PC-9 (cell line): ENCODE data around the gene TMEM240.

Experiments used
- EZH2 ChIP-seq: fragments of 200-600 bp; sonication (generic); IDR thresholded peaks from 2 replicates; pipeline ENCODE4 v1.8.0; 2017; ENCODE audit warnings: antibody characterized with exemption, low read depth
- TF ChIP-seq, protein P1 (sequence below): fragments of 200-600 bp; sonication (generic); conservative IDR thresholded peaks from 2 replicates; pipeline ENCODE4 v1.6.1; 2017; ENCODE audit warnings: mixed run types, antibody characterized with exemption, mild to moderate bottlenecking, moderate library complexity

DNA sequence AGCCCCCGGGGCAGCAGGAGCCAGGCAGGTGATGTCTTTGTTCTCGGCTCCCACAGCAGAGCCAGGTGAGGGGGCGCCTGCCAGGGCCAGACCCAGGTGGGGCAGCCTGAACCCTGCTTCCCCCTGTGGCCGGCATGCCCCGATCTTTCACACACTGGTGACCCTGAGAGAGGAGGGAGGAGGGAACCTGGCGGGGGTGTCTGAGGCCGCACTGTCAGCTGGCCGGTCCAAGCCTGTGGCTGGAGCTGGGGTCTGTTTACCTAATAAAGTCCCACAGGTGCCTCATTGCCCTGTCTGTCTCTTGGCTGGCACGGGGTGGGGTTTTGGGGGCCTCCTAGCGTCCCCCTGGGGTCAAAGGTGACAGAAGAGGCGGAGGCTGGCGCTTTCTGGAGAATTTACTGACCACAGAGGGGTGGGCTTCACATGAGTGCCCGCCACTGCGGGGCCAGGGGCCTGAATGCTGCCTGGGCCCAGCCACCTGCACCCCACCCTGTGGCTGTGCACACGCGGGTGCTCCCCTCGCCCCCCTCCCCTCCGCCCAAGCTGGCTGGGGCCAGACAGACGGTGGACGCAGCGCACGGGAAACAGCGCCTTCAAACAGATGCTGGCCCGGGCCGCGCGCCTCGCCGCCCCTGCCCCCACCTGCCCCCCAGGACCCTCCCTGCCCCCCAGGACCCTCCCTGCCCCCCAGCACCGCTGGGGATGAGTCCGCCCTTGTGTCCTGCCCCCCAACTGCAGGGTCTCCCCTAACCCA is 5.8 kb downstream of the TMEM240 start:
- TF ChIP-seq, protein P1, sequence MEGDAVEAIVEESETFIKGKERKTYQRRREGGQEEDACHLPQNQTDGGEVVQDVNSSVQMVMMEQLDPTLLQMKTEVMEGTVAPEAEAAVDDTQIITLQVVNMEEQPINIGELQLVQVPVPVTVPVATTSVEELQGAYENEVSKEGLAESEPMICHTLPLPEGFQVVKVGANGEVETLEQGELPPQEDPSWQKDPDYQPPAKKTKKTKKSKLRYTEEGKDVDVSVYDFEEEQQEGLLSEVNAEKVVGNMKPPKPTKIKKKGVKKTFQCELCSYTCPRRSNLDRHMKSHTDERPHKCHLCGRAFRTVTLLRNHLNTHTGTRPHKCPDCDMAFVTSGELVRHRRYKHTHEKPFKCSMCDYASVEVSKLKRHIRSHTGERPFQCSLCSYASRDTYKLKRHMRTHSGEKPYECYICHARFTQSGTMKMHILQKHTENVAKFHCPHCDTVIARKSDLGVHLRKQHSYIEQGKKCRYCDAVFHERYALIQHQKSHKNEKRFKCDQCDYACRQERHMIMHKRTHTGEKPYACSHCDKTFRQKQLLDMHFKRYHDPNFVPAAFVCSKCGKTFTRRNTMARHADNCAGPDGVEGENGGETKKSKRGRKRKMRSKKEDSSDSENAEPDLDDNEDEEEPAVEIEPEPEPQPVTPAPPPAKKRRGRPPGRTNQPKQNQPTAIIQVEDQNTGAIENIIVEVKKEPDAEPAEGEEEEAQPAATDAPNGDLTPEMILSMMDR = no peak
- TF ChIP-seq EZH2 = no peak
